NCI-H128 (cell line): Measurements from ENCODE around the gene TM4SF20.
A peak's percentile ranks its signal among the peaks of the same experiment; 100 is the strongest.

ENCODE experiments used
- DNase-seq: peaks from one replicate; lab custom pipeline; 2025; ENCODE audit not compliant: unreplicated experiment; lab: John Stamatoyannopoulos, UW

The TM4SF20 gene, protein sequence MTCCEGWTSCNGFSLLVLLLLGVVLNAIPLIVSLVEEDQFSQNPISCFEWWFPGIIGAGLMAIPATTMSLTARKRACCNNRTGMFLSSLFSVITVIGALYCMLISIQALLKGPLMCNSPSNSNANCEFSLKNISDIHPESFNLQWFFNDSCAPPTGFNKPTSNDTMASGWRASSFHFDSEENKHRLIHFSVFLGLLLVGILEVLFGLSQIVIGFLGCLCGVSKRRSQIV

DNA sequence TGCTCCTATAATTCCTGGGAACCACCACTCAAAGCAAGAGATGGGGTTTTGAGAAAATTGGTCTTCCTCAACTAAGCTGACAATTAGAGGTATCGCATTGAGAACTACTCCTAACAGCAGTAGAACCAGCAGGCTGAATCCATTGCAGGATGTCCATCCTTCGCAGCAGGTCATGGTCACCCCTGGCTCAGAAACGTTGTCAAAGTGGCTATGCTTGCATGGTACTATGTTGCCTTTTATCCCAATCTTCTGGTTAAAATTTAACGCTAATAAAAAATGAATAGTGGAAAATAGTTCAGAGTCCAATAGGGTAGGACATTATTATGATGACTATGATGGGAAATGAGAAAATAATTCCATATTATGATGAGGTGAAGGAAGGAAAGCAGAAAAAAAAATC lies at the start of gene TM4SF20:
TSS of gene TM4SF20 (minus strand) at position 212 of the 400 bp plus-strand sequence. CDS start at position 174, 38 bp downstream.
- DNase-seq = no peak

GRCh38 chr2:227428731-227429285 lies 49.7 kb upstream of the TM4SF20 start:
- DNase-seq = no peak

DNA sequence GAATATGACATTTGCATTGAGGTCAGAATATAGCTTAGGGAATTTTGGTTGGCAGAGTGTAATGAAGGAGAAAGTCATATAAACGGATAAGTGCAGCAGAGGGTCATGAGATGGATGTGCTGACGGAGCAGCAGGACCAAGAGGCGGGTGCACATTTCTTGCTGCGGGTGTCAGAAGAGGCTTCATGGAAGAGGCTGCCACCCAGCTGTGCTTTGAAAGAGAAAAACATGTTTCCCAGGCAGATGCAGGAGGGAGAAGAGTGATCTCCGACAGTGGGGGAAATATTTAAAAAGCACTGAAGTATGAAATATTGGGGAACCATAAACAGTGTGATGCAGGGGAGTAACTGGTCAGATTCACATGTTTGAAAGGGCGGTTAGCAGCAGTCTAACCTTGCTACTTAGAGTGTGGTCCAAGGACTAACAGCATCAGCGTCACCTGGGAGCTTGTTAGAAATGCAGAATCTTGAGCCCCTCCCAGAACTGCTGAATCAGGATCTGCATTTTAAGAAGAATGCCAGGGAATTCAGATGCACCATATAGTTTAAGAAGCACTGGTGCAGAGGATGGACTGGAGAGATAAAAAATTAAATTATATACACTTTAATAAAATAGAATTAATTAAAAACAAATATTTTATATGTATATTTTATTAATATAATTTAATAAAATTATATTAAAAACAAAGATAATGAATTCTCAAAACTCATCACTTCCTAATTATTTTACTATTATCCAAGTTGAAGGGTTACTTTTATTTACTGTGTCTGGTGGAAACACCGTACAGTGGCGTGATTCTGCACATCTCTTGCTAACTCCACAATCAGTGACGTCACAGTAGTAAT lies 44.8 kb upstream of the TM4SF20 start:
- DNase-seq = no peak

GRCh38 chr2:227420087-227421052 lies 41.3 kb upstream of the TM4SF20 start:
- DNase-seq = no peak

DNA sequence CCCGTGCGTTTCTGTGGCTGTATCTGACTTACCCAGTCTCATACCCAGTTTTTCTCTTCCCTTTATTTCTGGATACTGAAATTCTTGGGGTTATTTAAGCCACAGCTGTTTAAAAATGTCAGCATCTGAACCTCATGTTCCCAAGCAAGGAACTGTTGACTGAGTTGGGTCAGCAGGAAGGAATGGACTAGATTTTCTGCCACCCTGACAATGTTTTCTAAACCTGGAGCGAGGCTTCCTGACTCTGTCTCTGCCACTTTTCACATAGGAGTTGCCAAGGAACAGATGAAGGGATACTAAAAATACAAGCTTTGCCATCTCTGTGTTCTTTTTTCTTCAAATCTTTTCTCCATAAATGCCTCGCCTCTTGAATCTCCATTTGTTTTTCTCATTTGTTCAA lies 37.6 kb upstream of the TM4SF20 start:
- no peak for DNase-seq

- DNase-seq = no peak
These were observed 36.7 kb upstream of the TM4SF20 start for GRCh38 chr2:227415538-227416424.

GRCh38 chr2:227414846-227415245 lies 35.7 kb upstream of the TM4SF20 start:
- DNase-seq = no peak

- no peak for DNase-seq
These were observed 34.3 kb upstream of the TM4SF20 start for GRCh38 chr2:227413371-227413770.

DNA sequence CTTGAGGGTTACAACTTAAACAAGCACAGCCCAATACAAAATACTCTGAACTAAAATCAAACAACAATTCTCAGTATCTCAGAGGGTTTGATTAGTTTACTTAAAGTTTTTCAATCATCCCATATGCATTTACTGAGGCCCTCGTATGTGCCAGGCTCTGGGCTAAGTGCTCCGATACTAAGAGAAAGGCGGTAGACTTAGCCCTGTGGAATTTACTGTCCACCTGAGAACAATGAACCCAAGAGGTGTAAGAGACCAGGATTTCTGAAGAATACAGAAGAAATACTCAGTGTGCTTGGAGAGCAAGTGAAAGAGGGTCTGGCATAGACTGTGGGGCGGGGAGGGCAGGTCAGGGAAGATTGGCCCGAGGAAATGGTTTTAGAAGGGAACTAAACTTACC lies 33.8 kb upstream of the TM4SF20 start:
- no peak for DNase-seq

DNA sequence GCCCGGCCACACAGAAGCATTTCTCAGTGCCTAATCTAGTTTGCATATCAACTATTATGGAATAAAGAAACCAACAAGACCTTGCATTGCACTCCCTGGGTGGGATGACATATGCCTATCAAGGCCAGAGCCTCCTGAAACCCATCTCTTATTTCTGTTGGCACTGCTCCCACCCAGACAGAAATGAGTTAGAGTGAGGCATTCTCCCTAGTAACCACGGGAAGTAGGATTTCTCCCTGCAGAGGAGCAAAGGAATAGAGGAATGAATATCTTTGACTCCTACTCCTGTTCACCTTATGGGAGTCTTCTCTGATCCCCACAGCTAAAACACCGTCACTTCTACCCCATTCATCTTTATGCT lies 32.9 kb upstream of the TM4SF20 start:
- no peak for DNase-seq

DNA sequence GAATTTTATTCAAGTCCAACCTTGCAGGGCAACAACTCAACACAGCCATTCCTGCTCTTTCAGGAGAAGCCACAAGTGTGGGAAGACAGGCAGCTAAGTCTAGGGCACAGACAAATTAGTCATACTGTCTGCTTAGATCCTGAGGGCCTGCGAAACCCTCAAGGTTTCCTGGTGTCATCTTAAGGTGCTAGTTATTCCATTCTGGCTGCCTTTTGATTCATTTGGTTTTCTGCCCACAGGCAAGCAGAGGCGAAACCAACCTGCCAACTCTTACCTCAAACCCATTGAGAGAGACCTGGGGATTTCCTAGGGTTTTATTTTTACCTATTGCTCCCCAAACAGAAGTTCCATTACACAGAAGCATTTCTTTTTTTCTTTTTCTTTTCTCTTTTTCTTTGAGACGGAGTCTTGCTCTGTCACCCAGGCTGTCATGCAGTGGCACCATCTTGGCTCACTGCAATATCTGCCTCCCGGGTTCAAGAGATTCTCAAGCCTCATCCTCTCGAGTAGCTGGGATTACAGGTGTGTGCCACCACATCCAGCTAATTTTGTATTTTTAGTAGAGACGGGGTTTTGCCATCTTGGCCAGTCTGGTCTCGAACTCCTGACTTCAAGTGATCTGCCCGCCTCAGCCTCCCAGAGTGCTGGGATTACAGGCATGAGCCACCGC lies 32.3 kb upstream of the TM4SF20 start:
- DNase-seq = no peak

GRCh38 chr2:227410191-227410590 lies 31.1 kb upstream of the TM4SF20 start:
- no peak for DNase-seq

DNA sequence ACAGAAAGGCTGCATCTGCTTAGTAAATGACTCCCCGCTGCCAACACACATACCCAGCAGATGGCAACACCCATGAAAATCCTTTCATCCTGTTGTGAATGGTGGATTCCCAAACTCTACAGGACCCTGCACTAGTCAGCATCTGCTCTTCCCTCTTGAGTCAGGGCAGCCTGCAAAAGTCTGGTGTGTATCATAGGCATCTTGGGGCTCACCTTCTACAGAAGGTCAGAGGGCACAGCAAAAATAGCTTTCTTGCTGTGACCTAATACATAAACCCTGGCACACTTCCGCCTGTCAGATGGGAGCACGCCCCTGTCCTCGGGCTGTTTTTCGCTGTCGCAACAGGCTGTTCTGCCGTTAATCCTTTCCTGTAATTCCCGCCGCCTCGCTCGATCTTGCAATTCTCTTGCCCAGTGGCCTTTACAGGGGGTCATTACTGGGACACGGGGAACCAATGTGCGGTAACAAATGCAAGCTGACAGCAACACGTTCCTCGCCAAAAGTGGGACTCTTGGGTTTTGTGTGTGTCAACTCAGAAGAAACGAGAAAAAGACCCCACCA lies 28.6 kb upstream of the TM4SF20 start:
- DNase-seq = no peak

DNA sequence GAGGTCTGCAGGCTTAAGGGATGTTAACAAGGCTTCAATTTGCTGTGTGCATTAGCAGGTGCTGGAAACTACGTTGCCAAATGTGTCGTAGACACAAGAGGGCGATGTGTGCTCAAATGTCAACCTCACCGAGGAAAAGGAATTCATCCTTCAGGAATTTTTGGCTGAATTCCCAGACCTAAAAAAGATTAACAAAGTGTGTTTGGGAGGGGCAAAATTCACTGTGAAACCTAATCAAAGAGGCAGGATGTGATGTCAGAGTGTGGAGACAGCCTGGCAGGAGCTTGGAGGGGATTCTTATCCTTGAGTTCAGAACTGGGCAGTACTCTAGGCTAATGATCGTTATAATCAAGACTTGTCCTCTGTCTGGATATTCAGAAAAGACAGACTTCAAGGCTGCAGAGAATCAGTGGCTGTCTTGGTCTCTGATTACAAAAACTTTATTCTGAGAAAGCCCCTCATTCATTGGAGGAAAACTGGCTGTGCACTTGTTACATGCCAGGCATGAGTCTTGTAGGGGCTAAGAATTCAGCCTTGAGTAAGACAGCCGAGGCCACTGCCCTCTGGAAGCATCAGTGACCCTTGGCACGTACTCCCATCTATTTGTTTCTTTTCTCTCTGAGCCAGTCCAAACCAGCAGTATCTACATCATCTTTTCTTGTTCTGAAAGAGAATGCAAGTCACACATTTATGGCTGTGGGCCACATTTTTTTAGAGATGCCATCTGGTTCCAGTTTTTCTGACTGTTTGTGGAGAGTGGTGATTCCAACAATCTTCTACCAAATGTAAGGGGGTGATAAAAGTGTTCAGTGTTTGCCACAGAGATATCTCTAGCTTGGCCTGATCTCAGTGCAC lies 27.3 kb upstream of the TM4SF20 start:
- DNase-seq = peak; percentile 63

GRCh38 chr2:227404585-227405271 lies 25.6 kb upstream of the TM4SF20 start:
- DNase-seq = no peak

- no peak for DNase-seq
These were observed 23.9 kb upstream of the TM4SF20 start for GRCh38 chr2:227402959-227403358.

- no peak for DNase-seq
These were observed 23.2 kb upstream of the TM4SF20 start for GRCh38 chr2:227402321-227402720.

- DNase-seq = no peak
These were observed 22.4 kb upstream of the TM4SF20 start for GRCh38 chr2:227401550-227401949.
